Fibroblast of the aortic adventitia (primary cell): ENCODE data around the gene KRT72. TPM values are rescaled to one million over a fixed set of nuclear protein-coding genes. Genes with fewer than 3 reads are reported as not detected.

Experiments
- DNase-seq: peaks from one replicate; pipeline ENCODE4 v3.0.0-alpha.2; 2010; ENCODE audit warnings: low read depth
- H3K4me3 ChIP-seq: 2 replicates; pipeline ENCODE4 v1.5.1; 2011; ENCODE audit warnings: low read depth, mild to moderate bottlenecking, control low read depth, low read length, moderate library complexity
- total RNA-seq: library from RNA; depleted of rRNA; stranded (reverse); fragments of >200 nt; gene quantifications from 2 replicates; pipeline ENCODE4 v1.2.3, GENCODE V29; 2012; ENCODE audit warnings: low replicate concordance
- TF ChIP-seq, protein P1 (sequence below): IDR thresholded peaks from 2 replicates; pipeline ENCODE4 v1.5.1; 2011; ENCODE audit warnings: mild to moderate bottlenecking, low read length, control low read depth, inconsistent platforms; ENCODE audit not compliant: insufficient read depth

KRT72 gene
- total RNA-seq, 1 donor = not detected

DNA sequence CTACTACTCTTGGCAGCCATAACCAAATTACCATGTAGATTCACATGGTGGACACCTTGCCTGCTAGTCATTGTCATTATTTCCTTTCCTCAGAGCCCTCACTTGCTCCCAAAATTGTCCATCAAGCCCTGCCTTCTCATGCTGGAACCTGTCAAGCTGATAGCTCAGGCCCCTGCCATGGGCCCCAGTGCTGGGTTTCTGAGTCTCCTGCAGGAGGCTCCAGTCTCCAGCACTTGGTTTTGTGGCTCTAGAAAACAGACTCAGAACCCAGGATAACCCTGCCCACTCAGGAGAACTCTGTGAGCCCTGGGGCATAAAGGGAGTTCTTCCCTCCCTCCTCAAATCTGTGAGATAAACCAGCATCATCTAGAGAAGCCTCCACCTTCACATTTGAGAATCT, 59.1 kb downstream of the KRT72 start:
- no peak overlapping the region for H3K4me3 ChIP-seq
- DNase-seq = no peak
- TF ChIP-seq, protein P1, sequence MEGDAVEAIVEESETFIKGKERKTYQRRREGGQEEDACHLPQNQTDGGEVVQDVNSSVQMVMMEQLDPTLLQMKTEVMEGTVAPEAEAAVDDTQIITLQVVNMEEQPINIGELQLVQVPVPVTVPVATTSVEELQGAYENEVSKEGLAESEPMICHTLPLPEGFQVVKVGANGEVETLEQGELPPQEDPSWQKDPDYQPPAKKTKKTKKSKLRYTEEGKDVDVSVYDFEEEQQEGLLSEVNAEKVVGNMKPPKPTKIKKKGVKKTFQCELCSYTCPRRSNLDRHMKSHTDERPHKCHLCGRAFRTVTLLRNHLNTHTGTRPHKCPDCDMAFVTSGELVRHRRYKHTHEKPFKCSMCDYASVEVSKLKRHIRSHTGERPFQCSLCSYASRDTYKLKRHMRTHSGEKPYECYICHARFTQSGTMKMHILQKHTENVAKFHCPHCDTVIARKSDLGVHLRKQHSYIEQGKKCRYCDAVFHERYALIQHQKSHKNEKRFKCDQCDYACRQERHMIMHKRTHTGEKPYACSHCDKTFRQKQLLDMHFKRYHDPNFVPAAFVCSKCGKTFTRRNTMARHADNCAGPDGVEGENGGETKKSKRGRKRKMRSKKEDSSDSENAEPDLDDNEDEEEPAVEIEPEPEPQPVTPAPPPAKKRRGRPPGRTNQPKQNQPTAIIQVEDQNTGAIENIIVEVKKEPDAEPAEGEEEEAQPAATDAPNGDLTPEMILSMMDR = no peak

DNA sequence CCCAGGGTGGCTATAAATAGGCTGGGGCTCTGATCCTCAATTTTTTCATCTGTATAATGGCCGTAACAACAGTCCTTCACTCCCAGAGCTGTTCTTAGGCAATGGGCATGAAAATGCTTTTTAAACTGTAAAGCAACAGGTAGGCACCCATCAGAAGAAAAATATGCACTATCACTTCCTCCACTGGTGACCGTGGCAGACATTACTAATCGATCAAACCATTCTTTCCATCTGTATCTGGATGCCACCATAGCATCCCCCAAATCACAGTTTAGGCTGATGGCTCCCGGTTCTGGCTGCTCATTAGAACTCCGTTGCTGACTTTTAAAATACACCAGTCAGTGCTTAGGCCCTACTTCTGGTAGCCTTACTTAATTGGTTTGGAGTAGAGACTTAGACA, 59.6 kb downstream of the KRT72 start:
- H3K4me3 ChIP-seq = no peak overlapping the region
- no peak for DNase-seq
- TF ChIP-seq, protein P1 = no peak

DNA sequence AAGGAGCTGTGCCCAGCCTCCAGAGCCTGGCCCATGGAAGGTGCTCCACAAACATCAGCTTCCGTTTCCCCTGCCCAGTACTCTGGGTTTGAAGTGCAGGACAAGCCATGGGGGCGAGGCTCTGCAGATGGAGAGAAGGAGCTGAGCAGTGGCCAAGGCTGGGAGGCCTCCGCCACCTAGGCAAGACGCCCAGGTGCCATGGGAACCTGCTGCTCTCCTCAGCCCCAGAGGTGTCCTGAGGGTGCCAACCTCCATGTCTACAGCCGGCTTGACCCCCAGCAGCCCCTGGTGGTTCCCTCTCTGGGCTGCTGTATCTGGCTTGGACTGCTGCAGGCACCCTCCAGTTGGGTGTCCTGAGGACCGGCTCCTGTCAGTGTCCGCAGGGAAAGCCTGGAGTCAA, 60.7 kb downstream of the KRT72 start:
- no peak overlapping the region for H3K4me3 ChIP-seq
- no peak for DNase-seq
- TF ChIP-seq, protein P1 = no peak

DNA sequence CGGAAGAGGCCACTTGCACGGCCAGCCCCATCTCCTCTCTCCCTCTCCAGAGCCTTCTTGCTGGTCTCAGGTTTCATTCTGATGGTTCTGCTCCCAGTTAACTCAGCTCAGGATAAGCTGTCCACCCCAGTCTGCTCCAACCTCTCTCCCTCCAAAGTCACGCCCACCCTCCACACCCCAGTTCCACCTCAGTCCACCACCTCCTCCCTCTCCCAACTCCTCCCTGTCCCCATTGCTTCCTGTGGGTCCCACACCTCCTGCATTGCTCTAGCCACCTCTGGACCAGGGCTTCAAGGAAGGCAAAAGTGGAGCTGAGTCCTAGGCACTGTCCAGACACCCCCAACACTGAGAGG, 61.5 kb downstream of the KRT72 start:
- H3K4me3 ChIP-seq = no peak overlapping the region
- TF ChIP-seq, protein P1 = no peak
- no peak for DNase-seq

DNA sequence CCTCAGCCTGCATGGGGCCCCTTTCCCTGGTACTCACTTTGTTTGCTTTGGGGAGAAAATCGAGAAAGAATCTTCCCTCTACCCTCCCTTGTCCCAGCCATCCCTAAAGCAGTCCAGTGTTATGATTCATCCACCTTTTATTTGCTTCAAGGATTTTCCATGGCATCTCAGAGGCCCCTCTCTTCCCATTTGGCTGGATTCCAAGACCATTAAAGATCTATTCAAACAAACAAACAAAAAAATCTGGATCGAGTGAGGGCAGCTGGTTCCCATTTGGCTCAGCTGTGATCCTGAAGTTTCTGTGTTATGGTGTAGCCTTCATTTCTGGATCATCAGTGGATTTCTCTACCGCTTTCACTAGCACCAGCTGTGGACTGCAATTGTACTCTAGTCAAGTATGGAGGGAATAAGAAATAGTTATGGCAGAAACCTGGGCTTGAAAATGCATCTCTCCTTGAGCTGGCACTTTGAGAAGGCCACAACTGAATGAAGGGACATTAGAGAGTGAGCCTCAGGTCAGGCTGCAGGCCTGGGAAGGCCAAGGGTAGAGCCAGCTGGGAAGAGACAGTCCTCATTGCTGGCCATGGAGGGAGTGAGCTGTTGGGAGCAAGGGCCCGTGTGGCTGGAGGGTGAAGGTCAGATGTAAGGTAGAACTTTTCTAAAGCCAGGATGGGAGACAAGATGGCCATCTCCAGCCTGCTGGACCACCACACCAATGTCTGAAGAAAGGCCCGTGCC, 62.0 kb downstream of the KRT72 start:
- DNase-seq = peak; percentile 19
- no peak overlapping the region for H3K4me3 ChIP-seq
- TF ChIP-seq, protein P1 = no peak

DNA sequence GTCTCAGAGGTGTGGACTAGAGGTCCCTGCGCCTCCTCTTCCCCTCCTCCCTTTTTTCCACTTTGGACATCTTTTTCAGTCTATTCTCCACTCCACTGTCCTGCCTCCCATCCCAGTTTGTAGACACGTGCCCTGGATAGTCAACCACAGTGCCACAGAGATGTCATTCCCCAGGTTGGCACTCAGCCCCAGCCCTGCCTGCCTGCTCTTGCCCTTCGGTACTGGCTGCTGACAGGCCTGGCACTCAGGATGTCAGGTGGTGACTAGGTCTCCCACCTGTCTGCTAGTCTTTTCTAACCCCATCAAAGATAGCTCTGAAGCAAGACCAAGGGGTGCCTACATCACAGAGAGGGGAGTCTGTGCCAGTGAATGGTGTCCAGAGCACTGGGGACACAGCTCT, 64.2 kb downstream of the KRT72 start:
- TF ChIP-seq, protein P1 = no peak
- no peak overlapping the region for H3K4me3 ChIP-seq
- DNase-seq = no peak

Other genes with a start within 250 kb of the KRT72 start
- not detected in 2 replicates for gene KRT85, start 234.0 kb downstream of the KRT72 start, total RNA-seq
- gene KRT84, start 215.8 kb downstream of the KRT72 start, total RNA-seq = not detected in 2 replicates
- gene KRT82, start 195.1 kb downstream of the KRT72 start, total RNA-seq = not detected in 2 replicates
- gene KRT75, start 167.1 kb downstream of the KRT72 start, total RNA-seq = not detected in 2 replicates
- not detected in 2 replicates for gene KRT6B, start 149.3 kb downstream of the KRT72 start, total RNA-seq
- not detected in 2 replicates for gene KRT6C, start 127.7 kb downstream of the KRT72 start, total RNA-seq
- gene KRT6A, start 108.2 kb downstream of the KRT72 start, total RNA-seq = not detected in 2 replicates
- not detected in 2 replicates for gene KRT5, start 81.1 kb downstream of the KRT72 start, total RNA-seq
- not detected in 2 replicates for gene KRT71, start 48.3 kb downstream of the KRT72 start, total RNA-seq
- not detected in 2 replicates for gene KRT74, start 27.6 kb downstream of the KRT72 start, total RNA-seq
- gene KRT73, start 17.1 kb upstream of the KRT72 start, total RNA-seq = not detected in 2 replicates
- not detected in 2 replicates for gene KRT2, start 50.7 kb upstream of the KRT72 start, total RNA-seq
- not detected in 2 replicates for gene KRT1, start 78.9 kb upstream of the KRT72 start, total RNA-seq
- not detected in 2 replicates for gene KRT77, start 102.1 kb upstream of the KRT72 start, total RNA-seq
- not detected in 2 replicates for gene KRT76, start 175.9 kb upstream of the KRT72 start, total RNA-seq
- not detected in 2 replicates for gene KRT3, start 194.7 kb upstream of the KRT72 start, total RNA-seq
- not detected in 2 replicates for gene KRT4, start 212.7 kb upstream of the KRT72 start, total RNA-seq
- not detected in 2 replicates for gene KRT79, start 232.8 kb upstream of the KRT72 start, total RNA-seq
- not detected in 2 replicates for gene KRT78, start 247.5 kb upstream of the KRT72 start, total RNA-seq